Tibial nerve (tissue), 4 donors: Measurements from ENCODE around the gene STXBP6. TPM values are rescaled to one million over a fixed set of nuclear protein-coding genes. Genes with fewer than 3 reads are reported as not detected.

Experiments used
- DNase-seq, 2 donors: peaks; one replicate each; pipeline ENCODE4 v3.0.0-alpha.2; 2019; ENCODE audit warnings: low spot score in 2 of 2
- H3K27ac ChIP-seq, 4 donors: fragments of 200-600 bp; sonication (generic) in 3 of 4; one replicate each; pipeline ENCODE4 v1.5.1; 2017 to 2019; ENCODE audit warnings: mild to moderate bottlenecking in 1 of 4
- H3K27me3 ChIP-seq, 2 donors: fragments of 200-600 bp; sonication (generic) in 1 of 2; one replicate each; pipeline versions ENCODE4 v1.5.1 to v1.6.0; 2017 to 2019
- H3K36me3 ChIP-seq, 3 donors: fragments of 200-600 bp; sonication (generic); one replicate each; pipeline ENCODE4 v1.5.1; 2018 to 2019
- H3K4me1 ChIP-seq, 4 donors: fragments of 200-600 bp; sonication (generic) in 3 of 4; one replicate each; pipeline ENCODE4 v1.5.1; 2017 to 2019
- H3K4me3 ChIP-seq, 4 donors: fragments of 200-600 bp; sonication (generic) in 3 of 4; one replicate each; pipeline ENCODE4 v1.5.1; 2017 to 2019; ENCODE audit warnings: mild to moderate bottlenecking in 1 of 4, moderate library complexity in 1 of 4
- H3K9me3 ChIP-seq, 4 donors: fragments of 200-600 bp; sonication (generic) in 3 of 4; one replicate each; pipeline ENCODE4 v1.5.1; 2017 to 2019
- EP300 ChIP-seq, 2 donors: sonication (generic); formaldehyde crosslinking; IDR thresholded peaks; one replicate each; pipeline ENCODE4 v1.6.1; 2017; ENCODE audit warnings: antibody characterized with exemption in 2 of 2, mild to moderate bottlenecking in 1 of 2
- POLR2A ChIP-seq, 2 donors: fragments of 450-650 bp; IDR thresholded peaks; one replicate each; pipeline ENCODE4 v1.6.1; 2017; ENCODE audit warnings: antibody characterized with exemption in 2 of 2, mild to moderate bottlenecking in 2 of 2, moderate library complexity in 2 of 2
- WGBS, 2 donors: methylation state at CpG; one replicate each; pipeline ENCODE4 v1.1.5; 2018; 5-methylcytosine and 5-hydroxymethylcytosine counted together
- total RNA-seq, 4 donors: library from RNA; depleted of rRNA; stranded (reverse); fragments of >200 nt; gene quantifications; one replicate each; pipeline ENCODE4 v1.1.0, GENCODE V29; 2016
- TF ChIP-seq, protein P1 (sequence below), 5 experiments: fragments of 200-600 bp in 3 of 5; fragments of 450-650 bp in 2 of 5; sonication (generic) in 3 of 5; IDR thresholded peaks; one replicate each; pipeline ENCODE4 v1.5.1; 2016 to 2019; ENCODE audit warnings: antibody characterized with exemption in 5 of 5, mild to moderate bottlenecking in 3 of 5, moderate library complexity in 2 of 5

STXBP6 gene
- total RNA-seq, 4 donors from 2014 or later = 12.6 to 42.6 (median 33.5) TPM

DNA sequence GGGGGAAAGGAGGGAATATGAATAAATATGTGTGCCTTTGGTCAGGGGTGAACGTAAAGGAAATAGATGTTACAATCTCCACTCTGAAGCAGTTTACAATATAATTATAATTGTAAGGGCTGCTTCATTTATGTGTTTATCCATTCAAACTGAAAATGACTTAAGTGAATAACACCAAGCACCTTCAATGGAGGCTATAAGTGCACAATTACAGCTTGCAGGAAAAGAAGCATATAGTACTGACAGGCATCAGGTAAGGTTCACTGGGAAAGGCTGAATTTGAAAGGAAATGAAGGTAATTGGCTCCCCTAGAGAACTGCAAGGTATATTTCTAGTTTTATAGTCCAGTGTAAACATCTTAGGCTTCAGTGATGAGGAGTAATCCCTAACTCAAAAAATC lies 192.7 kb downstream of the STXBP6 start:
- Histone ChIP-seq H3K9me3 (no peaks in the 10 kb centered on the region), H3K4me1 (no peaks in the 10 kb centered on the region), H3K27me3 (no peaks in the 10 kb centered on the region), H3K36me3 (no peaks in the 10 kb centered on the region), H3K4me3 (no peak overlapping the region), H3K27ac (no peak overlapping the region)
- TF ChIP-seq EP300 (IDR thresholded peaks at IDR 0.05) (no peak), POLR2A (IDR thresholded peaks at IDR 0.05) (no peak)
- TF ChIP-seq, protein P1, sequence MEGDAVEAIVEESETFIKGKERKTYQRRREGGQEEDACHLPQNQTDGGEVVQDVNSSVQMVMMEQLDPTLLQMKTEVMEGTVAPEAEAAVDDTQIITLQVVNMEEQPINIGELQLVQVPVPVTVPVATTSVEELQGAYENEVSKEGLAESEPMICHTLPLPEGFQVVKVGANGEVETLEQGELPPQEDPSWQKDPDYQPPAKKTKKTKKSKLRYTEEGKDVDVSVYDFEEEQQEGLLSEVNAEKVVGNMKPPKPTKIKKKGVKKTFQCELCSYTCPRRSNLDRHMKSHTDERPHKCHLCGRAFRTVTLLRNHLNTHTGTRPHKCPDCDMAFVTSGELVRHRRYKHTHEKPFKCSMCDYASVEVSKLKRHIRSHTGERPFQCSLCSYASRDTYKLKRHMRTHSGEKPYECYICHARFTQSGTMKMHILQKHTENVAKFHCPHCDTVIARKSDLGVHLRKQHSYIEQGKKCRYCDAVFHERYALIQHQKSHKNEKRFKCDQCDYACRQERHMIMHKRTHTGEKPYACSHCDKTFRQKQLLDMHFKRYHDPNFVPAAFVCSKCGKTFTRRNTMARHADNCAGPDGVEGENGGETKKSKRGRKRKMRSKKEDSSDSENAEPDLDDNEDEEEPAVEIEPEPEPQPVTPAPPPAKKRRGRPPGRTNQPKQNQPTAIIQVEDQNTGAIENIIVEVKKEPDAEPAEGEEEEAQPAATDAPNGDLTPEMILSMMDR (IDR thresholded peaks at IDR 0.05) = no peak
- 77 to 78% methylated on average over 1 of the region's 1 CpG for WGBS, 2 donors
- DNase-seq = no peak

GRCh38 chr14:24853446-24853845 lies 196.5 kb downstream of the STXBP6 start:
- WGBS, 2 donors = 66 to 97% methylated on average over 2 of the region's 2 CpGs
- Histone ChIP-seq H3K36me3 (no peaks in the 10 kb centered on the region), H3K9me3 (no peaks in the 10 kb centered on the region), H3K27ac (no peak overlapping the region), H3K4me3 (no peak overlapping the region), H3K4me1 (no peaks in the 10 kb centered on the region), H3K27me3 (no peaks in the 10 kb centered on the region)
- TF ChIP-seq POLR2A (IDR thresholded peaks at IDR 0.05) (no peak), EP300 (IDR thresholded peaks at IDR 0.05) (no peak)
- TF ChIP-seq, protein P1 (IDR thresholded peaks at IDR 0.05) = no peak
- no peak for DNase-seq

DNA sequence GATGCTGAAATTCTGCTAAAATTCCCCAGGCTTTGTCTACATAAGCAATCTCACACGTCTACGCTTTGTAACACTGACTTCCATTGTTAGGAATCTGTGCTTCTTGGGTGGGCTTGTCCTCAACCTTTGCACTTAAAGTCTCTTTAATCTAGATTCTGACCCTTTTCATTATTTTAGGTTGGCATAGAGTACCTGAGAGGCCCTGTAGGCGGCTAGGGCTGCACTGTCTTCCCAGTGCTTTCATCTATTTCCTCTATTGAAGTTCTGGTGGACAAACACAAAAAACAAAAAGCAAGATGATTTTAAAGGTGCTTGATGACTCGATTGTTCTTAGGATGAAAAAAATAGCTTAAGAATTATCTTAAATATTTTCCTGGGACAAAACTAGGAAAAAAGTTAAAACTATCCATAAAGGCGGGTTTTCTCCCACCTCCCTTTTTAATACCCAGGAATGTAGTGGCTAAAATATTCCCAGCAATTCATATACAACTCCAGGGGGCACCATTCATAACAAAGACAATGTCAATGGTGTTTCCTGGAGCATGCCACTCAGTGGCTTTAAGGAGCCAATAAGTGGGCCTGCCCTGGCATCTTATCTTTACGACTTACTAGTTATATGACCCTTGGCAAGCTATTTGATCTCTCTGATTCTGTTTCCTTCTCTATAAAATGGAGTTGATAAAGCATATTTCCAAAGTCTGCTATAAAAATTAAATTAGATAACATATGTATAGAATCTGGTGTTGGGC lies 197.5 kb downstream of the STXBP6 start:
- Histone ChIP-seq H3K4me3 (no peak overlapping the region), H3K27ac (no peak overlapping the region), H3K27me3 (no peaks in the 10 kb centered on the region), H3K9me3 (no peaks in the 10 kb centered on the region), H3K36me3 (no peaks in the 10 kb centered on the region), H3K4me1 (peaks cover 0 to 3% (median 0%) of the 10 kb centered on the region in 4 donors)
- WGBS, 2 donors = 78 to 79% methylated on average over 6 of the region's 6 CpGs
- no peak for DNase-seq
- no peak for TF ChIP-seq POLR2A (IDR thresholded peaks at IDR 0.05)

GRCh38 chr14:24851837-24852236 lies 198.1 kb downstream of the STXBP6 start:
- no peaks in the 10 kb centered on the region for H3K27me3 ChIP-seq
- DNase-seq = no peak
- H3K9me3 ChIP-seq = no peaks in the 10 kb centered on the region
- H3K4me3 ChIP-seq = no peak overlapping the region
- no peak overlapping the region for H3K27ac ChIP-seq
- no peaks in the 10 kb centered on the region for H3K36me3 ChIP-seq
- TF ChIP-seq EP300 (IDR thresholded peaks at IDR 0.05) (no peak), POLR2A (IDR thresholded peaks at IDR 0.05) (no peak)
- TF ChIP-seq, protein P1 (IDR thresholded peaks at IDR 0.05) = no peak
- H3K4me1 ChIP-seq = peaks cover 0 to 3% (median 0%) of the 10 kb centered on the region in 4 donors

DNA sequence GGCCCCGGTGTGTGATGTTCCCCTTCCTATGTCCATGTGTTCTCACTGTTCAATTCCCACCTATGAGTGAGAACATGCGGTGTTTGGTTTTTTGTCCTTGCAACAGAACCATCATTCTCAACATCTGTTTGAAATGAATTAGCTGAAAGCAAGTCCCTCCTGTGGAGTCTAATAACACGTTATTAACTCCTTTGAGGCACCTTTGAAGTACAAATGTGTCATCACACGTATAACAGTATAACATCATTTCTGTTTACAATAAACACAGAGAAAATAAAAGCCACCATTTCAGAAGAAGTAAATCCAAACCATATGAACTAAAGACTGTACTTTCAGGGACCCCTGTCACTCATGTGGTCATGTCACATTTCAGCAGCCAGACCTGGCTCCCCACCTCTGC lies 198.5 kb downstream of the STXBP6 start:
- Histone ChIP-seq H3K9me3 (no peaks in the 10 kb centered on the region), H3K4me3 (no peak overlapping the region), H3K36me3 (no peaks in the 10 kb centered on the region), H3K27me3 (no peaks in the 10 kb centered on the region), H3K27ac (no peak overlapping the region), H3K4me1 (peaks cover 0 to 4% (median 0%) of the 10 kb centered on the region in 4 donors)
- 77 to 80% methylated on average over 4 of the region's 4 CpGs for WGBS, 2 donors
- no peak for TF ChIP-seq POLR2A (IDR thresholded peaks at IDR 0.05)
- no peak for TF ChIP-seq EP300 (IDR thresholded peaks at IDR 0.05)
- TF ChIP-seq, protein P1 (IDR thresholded peaks at IDR 0.05) = no peak
- no peak for DNase-seq
